ENCODE measurements around the gene C18orf32.
"Not testable (repeated sequence)": the region's sequence is repeated elsewhere in the genome, so short reads cannot be mapped to it uniquely, and the experiment has no call there.

Gene C18orf32

DNA sequence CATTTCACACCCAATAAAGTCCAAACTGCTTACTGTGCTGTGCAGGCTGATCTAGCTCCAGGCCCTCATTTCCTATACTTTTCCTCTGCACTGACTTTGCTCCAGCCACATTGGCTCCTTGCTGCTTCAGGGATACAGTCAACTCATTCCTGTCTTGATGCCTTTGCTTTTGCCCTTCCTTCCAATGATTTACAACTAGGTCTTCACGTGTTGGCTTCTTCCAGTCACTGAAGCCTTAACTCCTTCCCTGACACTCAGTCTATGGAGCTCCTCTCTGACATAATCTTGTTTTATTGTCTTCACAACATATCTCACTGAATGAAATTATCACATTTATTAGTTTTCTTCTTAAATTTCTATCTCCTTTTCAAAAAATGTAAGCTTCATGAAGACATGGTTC, 16.9 kb upstream of the C18orf32 start:
- FAIRE-seq, result no peak
- DNase-seq (ENCODE audit: insufficient read length, low spot score), result no peak

DNA sequence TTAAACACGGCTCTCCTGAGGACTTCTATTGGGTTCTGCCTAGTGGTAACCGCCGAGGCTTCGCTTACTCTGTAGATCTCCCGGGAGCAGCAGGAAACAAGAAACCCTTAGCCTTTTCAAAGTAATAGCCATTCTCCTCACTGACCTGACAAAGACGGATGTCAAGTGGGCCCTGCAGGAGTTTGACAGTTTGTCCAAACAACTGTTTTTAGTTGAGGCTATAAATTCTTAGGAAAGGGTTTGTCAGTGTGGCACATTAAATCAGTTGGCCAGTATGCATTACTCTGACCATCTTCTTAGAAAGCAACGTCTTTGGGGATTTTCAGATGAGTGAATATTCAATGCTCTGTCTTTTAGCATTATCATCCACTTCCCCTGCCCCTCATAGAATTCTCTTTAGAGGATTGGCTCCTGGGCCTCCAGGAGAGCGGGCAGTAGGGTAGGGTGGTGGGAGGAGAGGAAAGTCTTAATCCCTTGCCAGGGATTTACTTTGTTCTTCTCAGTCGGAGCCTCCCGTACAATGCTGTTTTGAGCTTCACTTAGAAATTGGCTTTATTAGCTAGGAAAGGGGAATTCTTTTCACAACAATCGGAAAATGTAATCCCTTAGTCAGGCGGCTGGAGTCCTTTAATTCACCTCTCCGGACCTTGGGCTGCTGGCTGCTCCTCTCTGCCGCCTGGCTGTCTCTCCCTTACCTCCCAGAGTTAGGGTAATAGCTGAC, 13.3 kb upstream of the C18orf32 start:
- FAIRE-seq (no peak), DNase-seq (ENCODE audit: insufficient read length, low spot score) (no peak)

DNA sequence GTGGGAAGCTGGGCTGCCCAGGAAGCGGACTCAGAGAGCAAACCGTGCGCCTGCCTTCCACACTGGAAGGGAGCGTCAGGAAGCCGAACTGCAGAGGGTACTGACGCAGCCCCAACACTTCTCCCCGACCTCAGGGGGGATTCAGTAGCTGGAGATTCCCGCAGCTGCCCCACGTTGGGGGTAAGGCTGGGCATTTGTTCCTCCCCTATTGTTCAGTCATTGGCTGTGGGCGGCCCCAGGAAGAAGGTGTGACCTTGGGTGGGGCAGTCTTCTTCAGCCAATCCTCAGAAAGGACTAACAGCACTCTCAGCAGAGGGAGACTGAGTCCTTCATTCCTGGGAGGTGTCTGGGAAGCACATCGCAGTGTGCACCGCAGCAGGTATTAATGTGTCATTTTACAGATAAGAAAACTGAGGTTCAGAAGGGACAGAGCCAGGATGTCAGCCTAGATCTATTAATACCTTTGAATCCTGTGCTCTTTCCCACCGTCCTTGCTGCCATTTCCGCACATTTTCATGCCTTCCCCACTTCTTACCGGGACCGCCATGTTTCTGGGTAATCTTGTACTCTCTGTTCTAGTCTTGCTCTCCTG, 12.1 kb upstream of the C18orf32 start:
- FAIRE-seq (no peak), DNase-seq (ENCODE audit: insufficient read length, low spot score) (no peak)

DNA sequence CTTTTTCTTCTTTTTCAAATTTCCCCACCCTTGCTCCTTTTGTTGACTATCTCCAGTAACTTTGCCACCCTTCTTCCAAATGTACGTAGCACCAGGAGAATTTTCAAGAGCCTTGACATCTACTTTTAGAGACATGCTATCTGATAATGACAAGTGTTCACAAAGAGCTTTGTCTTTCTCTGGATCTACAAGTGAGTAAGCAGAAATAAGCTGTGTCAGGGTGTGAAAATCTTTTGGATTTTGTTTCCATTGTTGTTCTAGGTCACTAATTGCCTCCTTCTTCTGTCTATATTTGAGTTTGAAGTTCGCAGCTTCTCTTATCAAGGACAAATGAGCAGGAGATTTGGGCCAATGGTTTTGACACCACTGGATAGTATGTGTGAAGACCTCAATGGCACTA, 8.4 kb upstream of the C18orf32 start:
- DNase-seq (ENCODE audit: insufficient read length, low spot score) (no peak), FAIRE-seq (no peak)

DNA sequence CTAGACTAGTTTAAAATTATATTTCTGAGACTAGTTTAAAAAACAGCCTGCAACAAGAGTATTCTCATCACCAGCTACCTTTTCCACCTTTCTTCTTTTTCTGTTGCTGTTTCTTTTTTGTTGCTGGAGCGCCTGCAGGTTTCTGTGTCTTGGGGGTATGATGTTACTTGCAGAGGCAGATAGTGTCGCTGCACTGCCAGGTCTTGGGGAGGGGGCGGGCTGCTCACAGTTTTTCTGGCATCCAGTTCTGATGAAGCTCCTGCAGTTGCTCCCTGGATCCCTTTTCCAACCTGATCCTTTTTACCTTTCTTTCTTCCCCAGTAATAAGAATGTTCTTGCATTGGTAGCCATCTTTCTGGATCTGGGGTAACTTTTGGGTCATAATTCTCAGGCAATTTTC, 8.0 kb upstream of the C18orf32 start:
- DNase-seq (ENCODE audit: insufficient read length, low spot score), result no peak
- FAIRE-seq, result no peak

DNA sequence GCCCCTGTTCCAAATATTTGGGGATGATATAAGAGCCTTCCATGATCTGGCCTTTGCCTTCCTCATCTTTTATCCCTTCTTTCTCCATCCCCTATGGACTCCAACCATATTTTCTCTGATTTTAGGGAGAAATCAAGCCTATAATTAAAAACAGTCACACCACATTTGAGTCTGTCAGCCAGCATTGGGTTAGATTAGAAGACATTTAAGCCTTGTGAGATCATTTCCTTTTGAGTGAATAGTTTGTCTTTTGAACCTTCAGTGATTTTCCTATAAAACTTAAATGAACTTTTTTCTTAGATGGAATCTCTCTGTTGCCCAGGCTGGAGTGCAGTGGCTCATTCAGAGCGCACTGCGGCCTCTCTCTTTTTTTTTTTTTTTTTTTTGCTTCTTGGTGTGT, 7.6 kb upstream of the C18orf32 start:
- no peak for FAIRE-seq
- no peak for DNase-seq (ENCODE audit: insufficient read length, low spot score)

DNA sequence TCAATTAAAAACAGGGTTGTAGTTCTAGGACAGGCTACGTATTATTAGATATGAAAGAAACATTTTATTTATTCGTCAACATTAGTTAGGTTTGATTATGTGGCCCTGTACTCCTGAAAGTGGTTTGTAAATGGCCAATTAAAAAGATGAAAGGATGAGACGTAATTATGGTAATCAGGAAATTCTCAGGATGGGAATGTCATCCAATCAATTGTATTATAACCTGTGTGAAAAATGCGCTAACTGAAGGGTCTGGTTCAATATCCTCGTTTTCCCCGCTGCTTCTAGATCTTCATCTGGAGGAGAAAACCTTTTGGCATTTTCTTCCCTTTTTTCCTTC, 5.6 kb upstream of the C18orf32 start:
- DNase-seq (ENCODE audit: insufficient read length, low spot score), result no peak

DNA sequence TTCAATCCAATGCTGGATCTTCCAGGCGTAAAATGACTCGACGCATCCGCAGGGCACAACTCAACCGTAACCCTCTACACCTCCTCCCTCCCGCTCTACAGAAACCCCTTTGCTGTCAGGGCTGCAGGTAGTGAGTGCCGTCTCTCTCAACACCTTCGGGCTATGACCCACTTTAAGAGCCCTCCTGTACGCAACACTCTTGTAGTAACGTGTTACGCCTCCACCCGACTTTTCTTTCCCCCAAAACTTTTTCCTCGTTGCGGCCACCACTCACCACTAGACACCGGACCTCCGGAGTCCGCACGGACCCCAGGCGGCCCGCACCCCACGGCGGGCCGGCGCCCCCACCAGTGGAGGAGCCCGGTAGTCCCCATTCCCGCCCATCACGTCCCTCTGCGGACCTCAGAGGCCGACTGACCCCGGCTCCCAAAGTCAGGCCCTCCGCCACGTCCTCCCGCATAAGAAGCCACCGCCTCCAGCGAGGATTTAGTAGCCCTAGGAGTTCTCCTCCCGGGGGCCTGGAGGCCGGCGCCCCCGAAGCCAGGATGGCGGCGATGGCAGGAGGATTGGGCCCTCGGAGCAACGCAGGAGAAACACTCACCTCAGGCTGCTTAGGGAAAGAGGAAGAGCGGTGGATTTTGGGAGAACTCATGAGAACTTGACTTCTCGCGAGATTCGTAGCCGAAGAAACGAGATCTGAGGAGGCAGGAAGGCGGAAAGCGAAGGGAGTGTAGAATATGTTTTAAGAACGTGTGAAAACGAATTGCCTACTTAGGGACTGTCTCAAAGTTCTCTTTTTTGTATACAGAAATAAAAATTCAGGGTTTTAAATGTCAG, 5.0 kb upstream of the C18orf32 start, which contains the start of gene RPL17:
RPL17 (minus strand) TSS at position 609 of the 837 bp plus-strand sequence.
- FAIRE-seq, result no peak

More for the DNA sequence above, 5.6 kb upstream of the C18orf32 start:
- FAIRE-seq, result no peak

DNA sequence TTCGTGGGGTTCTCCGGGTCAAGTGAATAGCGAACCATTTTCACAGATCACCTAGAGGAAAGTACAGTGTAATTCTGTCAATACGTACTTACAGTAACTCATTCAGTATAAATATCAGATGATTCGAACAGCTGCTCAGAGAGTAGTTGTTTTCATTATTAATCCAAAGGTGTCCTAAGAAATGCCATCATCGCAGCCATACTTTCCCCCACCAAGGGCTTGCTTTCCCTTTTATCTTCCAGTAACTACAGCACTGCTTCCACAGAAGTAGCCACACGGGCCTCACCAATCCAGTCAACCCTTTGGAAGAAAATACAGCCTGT, 4.5 kb upstream of the C18orf32 start:
- DNase-seq (ENCODE audit: insufficient read length, low spot score) (no peak), FAIRE-seq (no peak)

More for the DNA sequence above, 5.0 kb upstream of the C18orf32 start, which contains the start of gene RPL17:
- DNase-seq (ENCODE audit: insufficient read length, low spot score), result peak; percentile 88

DNA sequence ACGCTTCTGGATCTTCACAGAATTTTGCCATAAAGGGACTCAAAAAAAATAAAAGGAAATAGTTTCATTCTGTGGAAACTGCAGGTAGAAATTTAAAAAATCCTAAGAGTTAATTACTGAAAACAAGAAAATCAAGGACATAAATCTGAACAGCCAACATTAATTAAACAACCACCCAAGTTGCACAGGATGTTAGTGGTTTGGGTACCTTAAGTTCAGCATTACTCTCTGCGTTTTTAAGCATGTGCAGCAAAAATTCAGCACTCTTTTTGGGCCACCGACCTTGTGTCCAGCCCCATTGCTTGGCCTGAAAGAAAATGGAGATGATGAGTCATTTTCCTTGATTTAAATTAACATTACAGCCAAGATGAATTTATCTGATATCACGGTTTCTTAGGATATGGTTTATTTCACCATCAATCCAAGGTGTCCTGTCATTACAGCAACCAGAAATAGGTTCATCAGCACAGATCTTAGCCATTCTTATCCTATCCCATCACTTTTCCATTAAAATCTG, 3.3 kb upstream of the C18orf32 start:
- FAIRE-seq, result no peak
- DNase-seq (ENCODE audit: insufficient read length, low spot score), result no peak

DNA sequence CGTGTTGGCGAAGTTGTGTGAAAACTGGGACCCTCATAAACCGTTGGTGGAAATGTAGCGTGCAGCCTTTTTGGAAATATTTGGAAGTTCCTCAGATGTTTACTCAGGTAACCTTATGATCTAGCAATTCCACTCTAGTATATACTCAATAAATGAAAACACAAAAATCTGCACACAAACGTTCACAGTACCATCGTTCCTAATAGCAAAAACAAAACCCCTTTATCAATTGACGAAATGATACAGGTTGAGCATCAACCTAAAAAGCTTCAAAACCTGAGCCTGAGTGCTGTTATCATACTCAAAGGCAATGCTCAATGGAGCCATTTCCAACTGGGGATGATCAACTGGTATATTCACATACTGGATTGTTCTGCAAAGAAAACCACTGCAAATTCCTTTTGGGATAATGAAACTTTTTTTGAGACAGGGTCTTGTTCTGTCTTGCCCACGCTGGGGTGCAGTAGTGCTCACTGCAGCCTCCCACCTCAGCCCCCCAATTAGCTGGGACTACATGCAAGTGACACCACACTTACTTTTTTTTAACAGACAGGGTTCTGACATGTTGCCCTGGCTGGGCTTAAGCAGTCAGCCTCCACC, 777 bp upstream of the C18orf32 start:
- FAIRE-seq (no peak), DNase-seq (ENCODE audit: insufficient read length, low spot score) (no peak)

DNA sequence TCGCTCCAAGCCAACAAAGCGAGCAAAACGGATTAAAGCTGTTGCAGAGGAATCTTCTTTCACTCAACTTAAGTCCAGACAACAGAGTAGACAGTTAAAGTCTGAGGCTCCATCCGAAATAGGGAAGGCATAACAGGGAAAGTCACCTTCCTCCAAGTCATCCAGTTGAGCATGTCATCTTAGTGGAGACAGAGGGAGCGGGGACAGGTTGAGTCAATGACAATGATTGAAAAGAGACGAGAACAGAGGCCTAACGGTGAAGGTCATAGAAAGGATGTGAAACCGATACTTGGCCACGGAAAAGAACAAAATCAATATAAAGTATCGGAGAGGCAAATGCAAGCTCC, 455 bp downstream of the C18orf32 start:
- peak; percentile 11 for DNase-seq (ENCODE audit: insufficient read length, low spot score)

DNA sequence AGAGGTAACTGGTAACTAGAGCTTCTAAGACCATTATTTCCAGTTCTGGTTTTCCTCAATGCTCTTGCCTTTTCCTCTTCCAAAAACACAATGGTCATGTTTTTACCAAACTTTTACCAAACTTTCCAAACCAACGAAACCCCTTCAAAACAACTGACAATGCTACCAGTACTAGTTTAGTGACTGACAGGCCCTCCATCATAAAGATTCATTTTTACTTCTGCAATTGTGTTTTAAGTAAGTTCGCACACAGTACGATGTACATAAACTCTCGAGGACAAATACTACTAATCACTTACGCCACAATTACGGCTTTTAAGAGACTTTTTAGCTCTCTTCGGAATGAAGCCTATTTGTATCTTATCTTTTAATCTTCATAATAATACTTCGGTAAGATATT, 900 bp downstream of the C18orf32 start:
- DNase-seq (ENCODE audit: insufficient read length, low spot score) (no peak), FAIRE-seq (no peak)

More for the DNA sequence above, 455 bp downstream of the C18orf32 start:
- FAIRE-seq, result no peak

DNA sequence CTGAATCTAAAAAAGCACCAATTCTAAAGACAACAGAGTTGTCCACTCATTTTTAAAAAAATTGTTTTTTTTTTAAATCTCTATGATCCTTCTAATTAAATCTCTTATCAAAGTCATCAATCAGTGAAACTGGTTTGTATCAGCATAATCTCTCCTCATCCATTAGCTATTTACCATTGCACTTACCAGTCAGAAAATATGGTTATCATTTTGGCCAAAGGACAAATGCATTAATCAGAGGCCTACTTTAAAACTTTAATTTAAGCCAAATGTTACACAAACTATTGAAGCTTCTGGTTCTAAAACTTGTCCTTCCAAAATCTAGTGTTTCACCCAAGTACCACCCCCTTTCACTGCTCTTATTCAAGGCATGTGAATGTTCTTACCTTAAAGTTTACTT, 3.8 kb downstream of the C18orf32 start:
- DNase-seq (ENCODE audit: insufficient read length, low spot score), result no peak
- no peak for FAIRE-seq

DNA sequence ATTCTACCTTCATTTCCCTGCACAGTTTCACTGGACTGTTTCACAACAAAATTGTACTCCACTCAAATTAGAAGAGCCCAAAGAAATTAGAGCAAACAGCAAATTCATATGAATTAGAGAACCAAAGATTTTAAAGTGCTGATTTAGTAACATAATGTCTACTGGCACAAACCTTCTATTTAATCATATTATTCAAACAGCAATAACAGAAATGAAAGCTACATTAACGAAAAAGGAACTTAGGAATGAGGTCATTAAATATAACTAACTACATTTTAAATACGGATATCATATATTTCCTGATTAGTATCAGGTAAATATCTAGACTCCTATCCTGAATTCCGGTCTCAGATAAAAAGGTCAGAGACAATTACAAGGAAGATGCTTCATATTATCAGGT, 5.1 kb downstream of the C18orf32 start:
- FAIRE-seq, result no peak
- DNase-seq (ENCODE audit: insufficient read length, low spot score), result no peak

DNA sequence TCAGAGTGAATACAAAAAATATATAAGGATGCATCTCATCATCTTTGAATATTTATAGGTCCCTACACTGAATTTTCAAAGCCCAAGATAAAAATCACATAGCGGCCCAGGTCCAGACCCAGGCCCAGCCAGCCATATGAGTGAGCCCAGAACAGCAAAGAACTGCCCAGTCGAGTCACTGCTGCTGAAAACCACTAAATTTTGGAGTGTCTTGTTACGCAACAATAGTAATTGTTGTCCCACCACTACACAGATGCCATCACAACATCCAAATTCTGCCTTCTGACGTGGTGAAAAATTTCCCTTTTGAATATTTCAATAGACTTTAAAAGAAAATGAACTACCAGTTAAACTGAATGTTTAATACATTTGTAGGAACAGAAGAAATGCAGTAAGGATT, 5.7 kb downstream of the C18orf32 start:
- no peak for FAIRE-seq
- no peak for DNase-seq (ENCODE audit: insufficient read length, low spot score)

DNA sequence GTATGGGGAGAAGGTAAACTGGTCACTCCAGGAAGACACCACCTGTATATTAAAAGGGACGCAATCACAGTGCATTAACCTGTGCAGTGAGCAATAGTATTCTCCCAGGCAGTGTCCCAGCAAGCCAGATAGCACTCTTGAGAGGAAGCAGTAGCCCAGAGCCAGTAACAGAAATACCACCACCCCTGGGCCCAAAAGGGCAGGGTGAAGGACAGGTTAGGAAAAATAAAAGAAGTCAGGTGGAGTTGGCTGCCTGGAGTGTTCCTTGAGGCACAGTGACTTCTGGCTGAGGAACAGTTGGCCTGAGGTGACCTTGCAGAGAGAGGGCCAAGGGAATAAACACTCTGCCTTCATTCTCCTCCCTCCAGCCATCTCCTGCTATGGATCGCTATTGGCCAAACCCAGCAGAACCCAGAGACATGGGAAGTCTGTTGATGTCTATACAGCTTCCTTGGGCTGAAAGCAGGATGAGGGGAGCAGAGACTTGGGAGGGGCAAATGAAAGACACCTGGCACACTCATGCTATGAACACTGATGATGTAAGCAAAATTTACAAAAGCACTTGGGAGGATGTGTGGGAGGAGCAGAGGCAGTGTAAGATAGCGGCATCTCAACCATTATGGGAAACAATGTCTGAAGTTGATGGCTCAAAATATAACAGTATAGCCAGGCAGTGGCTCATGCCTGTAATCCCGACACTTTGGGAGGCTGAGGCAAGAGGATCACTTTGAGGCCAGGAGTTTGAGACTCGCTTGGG, 7.5 kb downstream of the C18orf32 start:
- FAIRE-seq, result no peak

DNA sequence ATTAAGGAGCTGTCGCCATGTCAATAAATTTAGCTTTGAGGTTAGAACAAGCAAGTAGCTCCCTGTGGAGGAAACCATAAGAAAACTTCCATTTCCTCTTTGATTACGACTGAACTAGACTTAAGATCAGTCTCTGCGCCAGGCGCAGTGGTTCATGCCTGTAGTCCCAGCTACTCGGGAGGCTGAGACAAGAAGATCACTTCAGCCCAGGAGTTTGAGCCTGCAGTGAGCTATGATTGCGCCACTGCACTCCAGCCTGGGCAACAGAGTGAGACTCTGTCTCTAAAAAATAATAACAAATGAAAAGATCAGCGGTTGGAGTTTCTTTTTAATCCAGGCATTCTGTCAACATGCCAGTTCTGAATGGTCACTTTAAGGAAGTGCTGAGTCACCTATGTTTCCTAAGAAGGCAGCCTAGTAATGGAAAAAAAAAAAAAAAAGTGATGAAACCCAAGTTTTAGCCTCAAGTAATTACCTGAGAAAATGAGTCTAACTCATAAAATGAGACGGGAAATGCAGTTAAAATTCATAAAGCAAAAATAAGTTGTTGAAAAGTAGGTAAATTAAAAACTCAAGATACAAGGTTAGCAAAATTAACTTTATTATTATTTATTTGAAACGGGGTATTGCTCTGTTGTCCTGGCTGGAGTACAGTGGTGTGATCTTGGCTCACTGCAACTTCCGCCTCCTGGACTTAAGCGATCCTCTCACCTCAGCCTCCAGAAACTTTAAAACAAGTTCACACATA, 10.2 kb downstream of the C18orf32 start:
- DNase-seq (ENCODE audit: insufficient read length, low spot score) (no peak), FAIRE-seq (no peak)

More for the DNA sequence above, 7.5 kb downstream of the C18orf32 start:
- no peak for DNase-seq (ENCODE audit: insufficient read length, low spot score)

DNA sequence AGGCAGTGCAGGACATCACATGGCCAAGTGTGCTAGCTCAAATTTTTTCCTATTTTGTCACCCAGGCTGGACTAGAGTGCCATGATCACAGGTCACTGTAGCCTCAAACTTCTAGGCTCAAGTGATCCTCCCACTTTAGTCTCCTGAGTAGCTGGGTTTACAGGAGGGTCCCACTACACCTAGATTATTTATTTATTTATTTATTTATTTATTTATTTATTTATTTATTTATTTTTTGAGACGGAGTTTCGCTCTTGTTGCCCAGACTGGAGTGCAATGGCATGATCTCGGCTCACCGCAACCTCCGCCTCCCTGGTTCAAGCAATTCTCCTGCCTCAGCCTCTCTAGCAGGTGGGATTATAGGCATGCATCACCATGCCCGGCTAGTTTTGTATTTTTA, 12.1 kb downstream of the C18orf32 start:
- not testable (repeated sequence) for FAIRE-seq; DNase-seq (ENCODE audit: insufficient read length, low spot score)

DNA sequence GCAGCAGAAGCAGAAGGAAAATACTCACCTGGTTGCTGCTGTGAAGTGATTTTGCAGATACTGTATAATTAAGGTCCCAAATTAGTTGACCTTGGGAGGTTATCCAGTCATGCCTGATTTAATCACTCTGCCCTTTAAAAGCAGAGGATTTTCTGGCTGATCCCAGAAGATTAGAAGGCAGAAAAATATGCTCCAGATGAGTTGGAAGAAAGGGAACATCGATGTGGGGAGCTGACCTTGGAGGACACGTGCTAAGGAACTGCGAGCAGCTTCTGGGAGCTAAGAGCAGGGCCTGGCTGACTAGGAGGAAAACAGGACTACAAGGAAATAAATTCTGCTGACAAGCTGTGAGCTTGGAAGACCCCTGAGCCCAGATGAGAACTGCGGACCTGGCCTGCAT, 13.3 kb downstream of the C18orf32 start:
- no peak for DNase-seq (ENCODE audit: insufficient read length, low spot score)
- no peak for FAIRE-seq

Measured in HTR-8/SVneo (cell line).